ENCODE data around the gene ELMO1. TPM values are rescaled to one million over a fixed set of nuclear protein-coding genes. Genes with fewer than 3 reads are reported as not detected.

ELMO1 gene
- total RNA-seq, 4 donors from 2014 or later = 31.1 to 42.9 (median 38.7) TPM

DNA sequence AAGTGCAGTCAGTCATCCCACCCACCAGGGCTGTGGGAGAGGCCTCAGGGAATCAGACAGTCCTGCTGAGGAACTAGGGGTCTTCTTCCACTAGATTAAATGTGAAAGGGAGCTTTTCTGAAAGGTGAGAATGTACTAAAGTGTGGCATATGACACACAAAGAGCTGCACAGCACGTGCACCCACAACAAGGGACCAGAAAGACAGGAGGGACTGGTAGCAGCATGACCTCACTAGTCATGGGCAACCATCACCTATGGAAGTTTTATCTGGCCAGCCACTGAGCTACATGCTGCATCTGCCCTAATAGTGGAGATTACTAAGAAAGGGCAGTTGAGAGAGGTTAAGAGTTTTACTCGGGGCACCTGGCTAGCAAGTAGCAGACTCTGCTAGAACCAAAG, 519.9 kb downstream of the ELMO1 start:
- peaks cover 0 to 7% (median 0%) of the 10 kb centered on the region in 4 donors for H3K36me3 ChIP-seq
- no peaks in the 10 kb centered on the region for H3K27me3 ChIP-seq
- TF ChIP-seq POLR2AphosphoS5 (IDR thresholded peaks at IDR 0.05) = no peak
- TF ChIP-seq POLR2A (IDR thresholded peaks at IDR 0.05; ENCODE audit: low read depth) = no peak
- TF ChIP-seq, protein P1, sequence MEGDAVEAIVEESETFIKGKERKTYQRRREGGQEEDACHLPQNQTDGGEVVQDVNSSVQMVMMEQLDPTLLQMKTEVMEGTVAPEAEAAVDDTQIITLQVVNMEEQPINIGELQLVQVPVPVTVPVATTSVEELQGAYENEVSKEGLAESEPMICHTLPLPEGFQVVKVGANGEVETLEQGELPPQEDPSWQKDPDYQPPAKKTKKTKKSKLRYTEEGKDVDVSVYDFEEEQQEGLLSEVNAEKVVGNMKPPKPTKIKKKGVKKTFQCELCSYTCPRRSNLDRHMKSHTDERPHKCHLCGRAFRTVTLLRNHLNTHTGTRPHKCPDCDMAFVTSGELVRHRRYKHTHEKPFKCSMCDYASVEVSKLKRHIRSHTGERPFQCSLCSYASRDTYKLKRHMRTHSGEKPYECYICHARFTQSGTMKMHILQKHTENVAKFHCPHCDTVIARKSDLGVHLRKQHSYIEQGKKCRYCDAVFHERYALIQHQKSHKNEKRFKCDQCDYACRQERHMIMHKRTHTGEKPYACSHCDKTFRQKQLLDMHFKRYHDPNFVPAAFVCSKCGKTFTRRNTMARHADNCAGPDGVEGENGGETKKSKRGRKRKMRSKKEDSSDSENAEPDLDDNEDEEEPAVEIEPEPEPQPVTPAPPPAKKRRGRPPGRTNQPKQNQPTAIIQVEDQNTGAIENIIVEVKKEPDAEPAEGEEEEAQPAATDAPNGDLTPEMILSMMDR (IDR thresholded peaks at IDR 0.05) = no peak
- TF ChIP-seq EP300 (IDR thresholded peaks at IDR 0.05) = no peak
- 96% methylated on average over 2 of the region's 2 CpGs for WGBS
- H3K4me3 ChIP-seq = no peak overlapping the region
- no peak for DNase-seq (ENCODE audit: extremely low spot score)
- intact Hi-C loops (cut with DNase I) = no loop called here
- H3K9me3 ChIP-seq = peaks cover 0 to 3% (median 0%) of the 10 kb centered on the region in 4 donors
- H3K4me1 ChIP-seq = peaks cover 0 to 26% (median 25%) of the 10 kb centered on the region in 4 donors
- no peak overlapping the region for H3K27ac ChIP-seq (replicated peaks in 1 of 4)

DNA sequence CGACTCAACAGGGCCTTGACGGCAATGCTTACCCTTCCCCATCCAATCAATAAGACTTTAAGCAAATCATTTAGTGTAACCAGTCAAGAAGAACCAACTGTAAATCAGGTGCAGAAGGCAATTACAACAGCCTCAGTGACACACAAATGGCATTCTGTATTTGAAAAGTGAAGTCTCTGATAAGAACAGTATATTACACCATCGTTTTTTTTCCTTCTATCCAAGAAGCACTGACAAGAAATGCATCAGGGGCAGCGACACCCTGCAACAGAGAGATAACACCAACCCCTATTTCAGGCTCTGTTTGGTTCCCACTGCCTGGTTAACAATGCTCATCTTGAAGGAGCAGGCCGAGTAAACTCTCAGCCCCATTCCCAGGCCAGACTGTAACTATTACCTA, 520.4 kb downstream of the ELMO1 start:
- Histone ChIP-seq H3K36me3 (peaks cover 0 to 7% (median 0%) of the 10 kb centered on the region in 4 donors), H3K27me3 (no peaks in the 10 kb centered on the region), H3K4me3 (no peak overlapping the region), H3K27ac (replicated peaks in 1 of 4) (no peak overlapping the region), H3K4me1 (peaks cover 0 to 30% (median 29%) of the 10 kb centered on the region in 4 donors), H3K9me3 (no peaks in the 10 kb centered on the region)
- 86% methylated on average over 5 of the region's 5 CpGs for WGBS
- no peak for TF ChIP-seq EP300 (IDR thresholded peaks at IDR 0.05)
- TF ChIP-seq, protein P1 (IDR thresholded peaks at IDR 0.05) = no peak
- no peak for TF ChIP-seq POLR2AphosphoS5 (IDR thresholded peaks at IDR 0.05)
- TF ChIP-seq POLR2A (IDR thresholded peaks at IDR 0.05; ENCODE audit: low read depth) = no peak
- intact Hi-C loops (cut with DNase I) = no loop called here
- DNase-seq (ENCODE audit: extremely low spot score) = no peak

DNA sequence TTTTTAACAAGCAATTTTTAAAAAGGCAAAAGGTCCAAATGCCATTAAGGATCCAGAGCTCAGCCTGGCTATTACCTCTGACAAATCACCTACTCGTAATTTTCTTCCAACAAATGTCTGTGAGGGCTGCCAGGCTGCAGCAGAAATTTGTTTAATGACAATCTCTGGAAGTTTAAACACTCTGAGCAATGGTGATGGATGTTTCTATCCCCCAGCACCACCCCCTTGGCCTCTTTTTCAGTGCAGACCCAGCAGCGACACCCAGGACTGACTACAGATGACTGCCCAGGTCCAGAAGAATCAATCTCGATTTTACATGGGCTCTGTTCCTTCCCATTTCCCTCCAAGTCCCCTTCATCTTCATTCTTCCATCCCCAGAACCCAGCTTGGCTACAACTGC, 523.0 kb downstream of the ELMO1 start:
- DNase-seq (ENCODE audit: extremely low spot score) = no peak
- Histone ChIP-seq H3K27ac (replicated peaks in 1 of 4) (peak overlapping the region; percentile 48 to 69 (median 50)), H3K9me3 (no peaks in the 10 kb centered on the region), H3K36me3 (no peaks in the 10 kb centered on the region), H3K4me3 (no peak overlapping the region), H3K4me1 (peaks cover 0 to 40% (median 37%) of the 10 kb centered on the region in 4 donors), H3K27me3 (no peaks in the 10 kb centered on the region)
- TF ChIP-seq EP300 (IDR thresholded peaks at IDR 0.05) (no peak), POLR2A (IDR thresholded peaks at IDR 0.05; ENCODE audit: low read depth) (no peak)
- 59% methylated on average over 3 of the region's 3 CpGs for WGBS
- intact Hi-C loops (cut with DNase I) = no loop called here

DNA sequence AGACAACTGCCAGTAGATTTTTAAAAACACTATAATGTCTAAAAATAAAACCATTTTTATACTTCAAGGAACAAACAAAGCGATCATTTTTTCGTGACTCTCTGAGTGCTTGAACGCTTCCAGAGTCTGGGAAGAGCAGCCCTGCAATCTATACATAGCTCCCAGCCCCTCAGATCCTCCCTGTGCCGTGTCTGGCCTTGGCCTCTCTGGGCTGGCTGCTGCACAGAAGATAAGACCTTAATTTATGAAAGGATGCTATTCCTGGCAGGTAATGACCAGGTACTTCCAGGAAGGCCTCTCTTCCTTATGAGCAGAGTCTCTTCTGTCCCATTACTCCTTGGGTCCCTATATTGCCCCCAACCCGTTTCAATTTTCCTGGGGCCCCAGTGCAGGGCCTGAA, 523.5 kb downstream of the ELMO1 start:
- no peaks in the 10 kb centered on the region for H3K9me3 ChIP-seq
- peaks cover 0 to 40% (median 37%) of the 10 kb centered on the region in 4 donors for H3K4me1 ChIP-seq
- no peak for DNase-seq (ENCODE audit: extremely low spot score)
- intact Hi-C loops (cut with DNase I) = no loop called here
- H3K27ac ChIP-seq (replicated peaks in 1 of 4) = peak overlapping the region; percentile 28 to 69 (median 50)
- no peak overlapping the region for H3K4me3 ChIP-seq
- WGBS = 75% methylated on average over 5 of the region's 5 CpGs
- TF ChIP-seq EP300 (IDR thresholded peaks at IDR 0.05) (no peak), POLR2A (IDR thresholded peaks at IDR 0.05; ENCODE audit: low read depth) (no peak), POLR2AphosphoS5 (IDR thresholded peaks at IDR 0.05) (no peak)
- TF ChIP-seq, protein P1 (IDR thresholded peaks at IDR 0.05) = no peak
- no peaks in the 10 kb centered on the region for H3K36me3 ChIP-seq
- H3K27me3 ChIP-seq = no peaks in the 10 kb centered on the region

DNA sequence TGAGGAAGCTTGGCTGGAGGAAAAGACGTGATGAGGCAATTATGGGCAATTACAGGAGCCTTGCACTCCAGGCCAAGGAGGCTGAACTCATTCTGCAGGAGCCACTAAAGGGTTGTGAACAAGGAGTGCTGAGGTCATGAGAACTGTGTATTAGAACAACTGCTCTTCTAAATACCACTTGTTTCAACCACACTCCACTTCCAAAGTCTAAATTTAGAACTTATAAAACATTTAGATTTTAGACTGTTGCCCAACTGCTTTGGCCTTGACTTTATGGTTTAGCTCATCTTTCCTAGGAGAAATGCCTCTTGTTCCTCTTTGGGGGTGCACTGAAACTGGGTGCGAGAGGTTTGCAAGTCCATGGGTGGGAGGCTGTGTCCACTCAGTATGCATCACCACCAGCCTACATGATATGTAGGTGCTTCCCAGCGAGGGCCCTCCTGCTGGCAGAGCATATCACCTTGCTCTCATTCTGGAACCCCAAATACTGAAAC, 524.7 kb downstream of the ELMO1 start:
- peak overlapping the region in 1 of 4 donors; percentile 2 for H3K4me3 ChIP-seq
- 53% methylated on average over 3 of the region's 3 CpGs for WGBS
- no peaks in the 10 kb centered on the region for H3K27me3 ChIP-seq
- intact Hi-C loops (cut with DNase I) = no loop called here
- H3K4me1 ChIP-seq = peaks cover 0 to 40% (median 37%) of the 10 kb centered on the region in 4 donors
- no peaks in the 10 kb centered on the region for H3K9me3 ChIP-seq
- peak overlapping the region; percentile 16 to 69 (median 50) for H3K27ac ChIP-seq (replicated peaks in 1 of 4)
- TF ChIP-seq, protein P1 (IDR thresholded peaks at IDR 0.05) = no peak
- TF ChIP-seq EP300 (IDR thresholded peaks at IDR 0.05) (no peak), POLR2AphosphoS5 (IDR thresholded peaks at IDR 0.05) (no peak), POLR2A (IDR thresholded peaks at IDR 0.05; ENCODE audit: low read depth) (no peak)
- no peaks in the 10 kb centered on the region for H3K36me3 ChIP-seq
- no peak for DNase-seq (ENCODE audit: extremely low spot score)
